ENCODE measurements around the gene OSBPL7. TPM values are rescaled to one million over a fixed set of nuclear protein-coding genes. Genes with fewer than 3 reads are reported as not detected.
A peak's percentile ranks its signal among the peaks of the same experiment; 100 is the strongest.

OSBPL7 gene
- total RNA-seq, 1 experiment from 2014 or later, result 9.1 TPM

- ChIA-PET CTCF (no interaction called here), POLR2A (ENCODE audit: low non-redundant PET) (no interaction called here)
- Histone ChIP-seq H3K27ac (ENCODE audit: low read depth, low read length, poor library complexity, severe bottlenecking) (no peak overlapping the region), H3K9me3 (ENCODE audit: low read depth, low read length, poor library complexity, severe bottlenecking) (no peaks in the 10 kb centered on the region), H3K4me1 (ENCODE audit: insufficient read depth, low read length, poor library complexity, severe bottlenecking) (no peaks in the 10 kb centered on the region), H3K4me3 (ENCODE audit: low read depth, low read length, poor library complexity, severe bottlenecking) (no peak overlapping the region), H3K27me3 (replicated peaks; ENCODE audit: insufficient read depth, low read depth, low read length, poor library complexity) (peaks cover 48% of the 10 kb centered on the region), H3K36me3 (ENCODE audit: insufficient read depth, low read length, poor library complexity, severe bottlenecking) (no peaks in the 10 kb centered on the region)
- TF ChIP-seq CTCF (conservative IDR thresholded peaks at IDR 0.05; ENCODE audit: low read depth, low read length) (no peak), EZH2 (IDR thresholded peaks at IDR 0.05; ENCODE audit: borderline replicate concordance, low read depth, low read length, poor library complexity, severe bottlenecking) (no peak)
- intact Hi-C loops (cut with micrococcal nuclease; ENCODE audit: unreplicated experiment), result no loop called here
- DNase-seq (ENCODE audit: low spot score), result no peak
- no TSS peak for BruUV-seq (replicated peaks)
These were observed 30.6 kb downstream of the OSBPL7 start for GRCh38 chr17:47791025-47791424.

- peak; percentile 30 for DNase-seq (ENCODE audit: low spot score)
- Histone ChIP-seq H3K9me3 (ENCODE audit: low read depth, low read length, poor library complexity, severe bottlenecking) (no peaks in the 10 kb centered on the region), H3K4me1 (ENCODE audit: insufficient read depth, low read length, poor library complexity, severe bottlenecking) (no peaks in the 10 kb centered on the region), H3K27ac (ENCODE audit: low read depth, low read length, poor library complexity, severe bottlenecking) (no peak overlapping the region), H3K4me3 (ENCODE audit: low read depth, low read length, poor library complexity, severe bottlenecking) (peak overlapping the region; percentile 31), H3K27me3 (replicated peaks; ENCODE audit: insufficient read depth, low read depth, low read length, poor library complexity) (peaks cover 48% of the 10 kb centered on the region), H3K36me3 (ENCODE audit: insufficient read depth, low read length, poor library complexity, severe bottlenecking) (no peaks in the 10 kb centered on the region)
- ChIA-PET CTCF (no interaction called here), POLR2A (ENCODE audit: low non-redundant PET) (no interaction called here)
- TF ChIP-seq CTCF (conservative IDR thresholded peaks at IDR 0.05; ENCODE audit: low read depth, low read length) (peak; percentile 34), EZH2 (IDR thresholded peaks at IDR 0.05; ENCODE audit: borderline replicate concordance, low read depth, low read length, poor library complexity, severe bottlenecking) (no peak)
- intact Hi-C loops (cut with micrococcal nuclease; ENCODE audit: unreplicated experiment), result no loop called here
- no TSS peak for BruUV-seq (replicated peaks)
These were observed 31.7 kb downstream of the OSBPL7 start for GRCh38 chr17:47789611-47790561.

- no peak for TF ChIP-seq CTCF (conservative IDR thresholded peaks at IDR 0.05; ENCODE audit: low read depth, low read length)
- TF ChIP-seq EZH2 (IDR thresholded peaks at IDR 0.05; ENCODE audit: borderline replicate concordance, low read depth, low read length, poor library complexity, severe bottlenecking), result no peak
- POLR2A ChIA-PET (ENCODE audit: low non-redundant PET), result no interaction called here
- no peak overlapping the region for H3K4me3 ChIP-seq (ENCODE audit: low read depth, low read length, poor library complexity, severe bottlenecking)
- no peaks in the 10 kb centered on the region for H3K36me3 ChIP-seq (ENCODE audit: insufficient read depth, low read length, poor library complexity, severe bottlenecking)
- H3K27ac ChIP-seq (ENCODE audit: low read depth, low read length, poor library complexity, severe bottlenecking), result no peak overlapping the region
- no TSS peak for BruUV-seq (replicated peaks)
- intact Hi-C loops (cut with micrococcal nuclease; ENCODE audit: unreplicated experiment), result no loop called here
- H3K9me3 ChIP-seq (ENCODE audit: low read depth, low read length, poor library complexity, severe bottlenecking), result no peaks in the 10 kb centered on the region
- H3K4me1 ChIP-seq (ENCODE audit: insufficient read depth, low read length, poor library complexity, severe bottlenecking), result no peaks in the 10 kb centered on the region
- peaks cover 22% of the 10 kb centered on the region for H3K27me3 ChIP-seq (replicated peaks; ENCODE audit: insufficient read depth, low read depth, low read length, poor library complexity)
- CTCF ChIA-PET, result no interaction called here
- DNase-seq (ENCODE audit: low spot score), result peak; percentile 48
These were observed 36.0 kb downstream of the OSBPL7 start for GRCh38 chr17:47785538-47786123.

Measured in A673 (cell line).